H1 (cell line): ENCODE results near the gene SCMH1. TPM values are rescaled to one million over a fixed set of nuclear protein-coding genes. Genes with fewer than 3 reads are reported as not detected.

Source experiments
- CTCF ChIA-PET: fragments of 300-600 bp; sonication (Branson Sonifier 250); formaldehyde crosslinking; loops from one replicate; lab custom pipeline; 2021; ENCODE audit not compliant: partially characterized antibody; lab: Charles Lee
- POLR2A ChIA-PET: fragments of 300-600 bp; sonication (Branson Sonifier 250); formaldehyde crosslinking; loops from one replicate; lab custom pipeline; 2021; ENCODE audit warnings: inconsistent platforms; ENCODE audit not compliant: partially characterized antibody; lab: Charles Lee
- DNase-seq, 2 experiments: peaks; one replicate each; pipeline versions ENCODE4 v3.0.0 to v3.0.0-alpha.2; 2010 to 2022; ENCODE audit warnings: low spot score in 2 of 2, low read depth in 1 of 2, mixed read lengths in 1 of 2
- FAIRE-seq: peaks from 2 replicates; lab custom pipeline; 2011; peaks lifted over from hg19 to GRCh38; lab: Jason Lieb, UNC
- H2AFZ ChIP-seq: 2 replicates; pipeline ENCODE4 v1.8.1; 2012; ENCODE audit warnings: low read length, inconsistent platforms
- H2AK5ac ChIP-seq: 2 replicates; pipeline ENCODE4 v1.6.1; 2013; ENCODE audit warnings: low read depth, low read length
- H2BK120ac ChIP-seq: replicated peaks from 2 replicates; pipeline ENCODE3; 2013; ENCODE audit warnings: low read depth, low read length, inconsistent platforms
- H2BK12ac ChIP-seq: 2 replicates; pipeline ENCODE4 v1.6.1; 2013; ENCODE audit warnings: low read depth, low read length
- H2BK15ac ChIP-seq: 2 replicates; pipeline ENCODE4 v1.6.1; 2013; ENCODE audit warnings: low read length
- H2BK20ac ChIP-seq: 2 replicates; pipeline ENCODE4 v1.6.1; 2013; ENCODE audit warnings: low read length
- H2BK5ac ChIP-seq: 2 replicates; pipeline ENCODE4 v1.6.1; 2013; ENCODE audit warnings: low read depth, low read length
- H3K14ac ChIP-seq: 2 replicates; pipeline ENCODE4 v1.6.1; 2013; ENCODE audit warnings: inconsistent platforms; ENCODE audit not compliant: insufficient read length
- H3K18ac ChIP-seq: 2 replicates; pipeline ENCODE4 v1.6.1; 2013; ENCODE audit warnings: low read length; ENCODE audit errors: extremely low read depth
- H3K23ac ChIP-seq: 2 replicates; pipeline ENCODE4 v1.6.1; 2013; ENCODE audit warnings: inconsistent platforms; ENCODE audit not compliant: insufficient read length
- H3K23me2 ChIP-seq: 2 replicates; pipeline ENCODE4 v1.6.1; 2013; ENCODE audit warnings: low read depth, low read length
- H3K27ac ChIP-seq: 2 replicates; pipeline ENCODE4 v1.6.1; 2011; ENCODE audit warnings: low read depth, low read length, inconsistent platforms
- H3K27me3 ChIP-seq, 4 experiments: replicated peaks in 1 of 4; 1 replicate in 1 of 4; 2 replicates in 3 of 4; pipeline versions ENCODE4 v1.6.1 to v1.8.1; 2011 to 2013; ENCODE audit warnings: low read length in 3 of 4, mild to moderate bottlenecking in 3 of 4, inconsistent platforms in 2 of 4, mixed read lengths in 2 of 4, moderate library complexity in 1 of 4; ENCODE audit not compliant: control insufficient read depth in 3 of 4, insufficient read depth in 3 of 4; ENCODE audit errors: extremely low read depth in 1 of 4
- H3K36me3 ChIP-seq, 4 experiments: 2 replicates each; pipeline versions ENCODE4 v1.6.1 to v1.8.1; 2011 to 2013; ENCODE audit warnings: mild to moderate bottlenecking in 4 of 4, low read length in 3 of 4, moderate library complexity in 2 of 4, control low read depth in 1 of 4, inconsistent platforms in 1 of 4; ENCODE audit not compliant: insufficient read depth in 4 of 4, control insufficient read depth in 2 of 4
- H3K4ac ChIP-seq: replicated peaks from 2 replicates; pipeline ENCODE3; 2013; ENCODE audit warnings: low read length, low read depth, mixed read lengths, inconsistent platforms; ENCODE audit not compliant: insufficient read length
- H3K4me1 ChIP-seq, 4 experiments: replicated peaks in 1 of 4; 1 replicate in 1 of 4; 2 replicates in 3 of 4; pipeline versions ENCODE4 v1.6.1 to v1.8.1; 2011 to 2013; ENCODE audit warnings: low read length in 3 of 4, inconsistent platforms in 2 of 4, mixed read lengths in 1 of 4; ENCODE audit not compliant: insufficient read depth in 4 of 4, control insufficient read depth in 3 of 4
- H3K4me2 ChIP-seq, 2 experiments: 2 replicates each; pipeline versions ENCODE4 v1.6.1 to v1.8.1; 2011 to 2013; ENCODE audit warnings: low read depth in 2 of 2, low read length in 2 of 2, control low read depth in 1 of 2, inconsistent platforms in 1 of 2, mild to moderate bottlenecking in 1 of 2; ENCODE audit not compliant: insufficient read depth in 1 of 2
- H3K4me3 ChIP-seq, 4 experiments: fragments of 200-600, 300-600 bp in 1 of 4; sonication (generic), shearing (Covaris generic), sonication (Bioruptor Twin) in 1 of 4; 2 replicates each; pipeline versions ENCODE4 v1.5.1 to v1.8.1; 2011 to 2016; ENCODE audit warnings: low read length in 4 of 4, low read depth in 3 of 4, control low read depth in 2 of 4, inconsistent platforms in 2 of 4, mild to moderate bottlenecking in 2 of 4, mixed read lengths in 1 of 4, moderate library complexity in 1 of 4; ENCODE audit not compliant: insufficient read depth in 2 of 4; ENCODE audit errors: extremely low read depth in 1 of 4
- H3K56ac ChIP-seq: replicated peaks from 2 replicates; pipeline ENCODE3; 2013; ENCODE audit warnings: low read depth, mild to moderate bottlenecking, mixed read lengths, low read length, inconsistent platforms; ENCODE audit not compliant: insufficient read length
- H3K79me1 ChIP-seq: 2 replicates; pipeline ENCODE4 v1.6.1; 2013; ENCODE audit warnings: low read depth, low read length, control low read depth
- H3K79me2 ChIP-seq, 2 experiments: 2 replicates each; pipeline versions ENCODE4 v1.6.1 to v1.8.1; 2012 to 2013; ENCODE audit warnings: low read length in 2 of 2, mild to moderate bottlenecking in 2 of 2, inconsistent platforms in 1 of 2; ENCODE audit not compliant: insufficient read depth in 2 of 2, control insufficient read depth in 1 of 2
- H3K9ac ChIP-seq, 4 experiments: replicated peaks in 1 of 4; 1 replicate in 1 of 4; 2 replicates in 3 of 4; pipeline versions ENCODE4 v1.6.1 to v1.8.1; 2011 to 2013; ENCODE audit warnings: low read depth in 3 of 4, low read length in 3 of 4, control low read depth in 2 of 4, mild to moderate bottlenecking in 2 of 4, moderate library complexity in 2 of 4, inconsistent platforms in 1 of 4; ENCODE audit errors: extremely low read depth in 1 of 4
- H3K9me3 ChIP-seq, 2 experiments: 2 replicates each; pipeline versions ENCODE4 v1.6.1 to v1.8.1; 2012 to 2013; ENCODE audit warnings: mild to moderate bottlenecking in 2 of 2, moderate library complexity in 2 of 2, control low read depth in 1 of 2, inconsistent platforms in 1 of 2, low read depth in 1 of 2, low read length in 1 of 2, mixed read lengths in 1 of 2; ENCODE audit not compliant: insufficient read depth in 2 of 2
- H4K20me1 ChIP-seq, 2 experiments: replicated peaks in 1 of 2; 2 replicates each; pipeline versions ENCODE3 to v1.8.1; 2011 to 2013; ENCODE audit warnings: inconsistent platforms in 2 of 2, low read length in 2 of 2, mild to moderate bottlenecking in 1 of 2; ENCODE audit not compliant: insufficient read depth in 2 of 2, control insufficient read depth in 1 of 2
- H4K5ac ChIP-seq: 2 replicates; pipeline ENCODE4 v1.6.1; 2013; ENCODE audit warnings: low read length, low read depth, mixed read lengths, inconsistent platforms; ENCODE audit not compliant: insufficient read length
- H4K8ac ChIP-seq: 2 replicates; pipeline ENCODE4 v1.8.0; 2013; ENCODE audit warnings: mild to moderate bottlenecking, moderate library complexity, low read length, inconsistent platforms; ENCODE audit not compliant: insufficient read depth; ENCODE audit errors: extremely low read depth
- H4K91ac ChIP-seq: replicated peaks from 2 replicates; pipeline ENCODE3; 2013; ENCODE audit warnings: low read length, mixed read lengths, inconsistent platforms; ENCODE audit not compliant: insufficient read length
- JUND ChIP-seq: IDR thresholded peaks from 2 replicates; pipeline ENCODE4 v1.6.1; 2011; ENCODE audit warnings: mild to moderate bottlenecking, improper control_type of control experiment, low read length
- KDM5A ChIP-seq: fragments of 200-600 bp; IDR thresholded peaks from 2 replicates; pipeline ENCODE4 v1.7.1; 2012; ENCODE audit warnings: mild to moderate bottlenecking, low read length, inconsistent platforms, mixed read lengths
- MAFK ChIP-seq: IDR thresholded peaks from 2 replicates; pipeline ENCODE4 v1.6.1; 2012; ENCODE audit warnings: low read depth, mild to moderate bottlenecking, improper control_type of control experiment, low read length
- PHF8 ChIP-seq: fragments of 200-600 bp; sonication (generic); conservative IDR thresholded peaks from 2 replicates; pipeline ENCODE4 v1.7.1; 2012; ENCODE audit warnings: low read depth, mild to moderate bottlenecking, inconsistent platforms, low read length, moderate library complexity
- WGBS, 2 experiments: shearing (Covaris generic) in 1 of 2; methylation state at CpG; one replicate each; pipeline versions ENCODE4 v1.1.6 to v1.1.7; 2013 to 2015; ENCODE audit warnings: low lambda C conversion rate in 2 of 2, mixed read lengths in 2 of 2, inconsistent platforms in 1 of 2, low coverage in 1 of 2, missing lambda C conversion rate in 1 of 2; ENCODE audit not compliant: insufficient replicate concordance in 2 of 2, insufficient coverage in 1 of 2, insufficient read length in 1 of 2; ENCODE audit errors: extremely low coverage in 1 of 2, missing lambda C conversion rate in 1 of 2; 5-methylcytosine and 5-hydroxymethylcytosine counted together
- polyA plus RNA-seq, 7 experiments: library from polyadenylated mRNA; depleted of rRNA in 3 of 7; stranded (reverse) in 5 of 7; unstranded in 2 of 7; fragments of >200 nt in 5 of 7; fragments of 200-250 nt in 2 of 7; gene quantifications; 1 replicate in 5 of 7; 2 replicates in 1 of 7; 4 replicates in 1 of 7; pipeline versions ENCODE4 v1.2.1 to v1.2.3, GENCODE V29; 2011 to 2013; ENCODE audit warnings: missing spikeins in 2 of 7, mixed read lengths in 2 of 7
- total RNA-seq: library from RNA; stranded (reverse); fragmentation: NEBNext Ultra II Directional; extraction: Animal tissue kit (Norgen Biotek cat#: 25700); gene quantifications from 2 replicates; pipeline ENCODE4 v1.2.1, GENCODE V29; 2021

The SCMH1 gene
- total and polyA plus RNA-seq, 2 of the 8 experiments (the other 6 are each of a cell fraction or from before 2014, with no cell fraction given) = 16.6 to 30.7 TPM

DNA sequence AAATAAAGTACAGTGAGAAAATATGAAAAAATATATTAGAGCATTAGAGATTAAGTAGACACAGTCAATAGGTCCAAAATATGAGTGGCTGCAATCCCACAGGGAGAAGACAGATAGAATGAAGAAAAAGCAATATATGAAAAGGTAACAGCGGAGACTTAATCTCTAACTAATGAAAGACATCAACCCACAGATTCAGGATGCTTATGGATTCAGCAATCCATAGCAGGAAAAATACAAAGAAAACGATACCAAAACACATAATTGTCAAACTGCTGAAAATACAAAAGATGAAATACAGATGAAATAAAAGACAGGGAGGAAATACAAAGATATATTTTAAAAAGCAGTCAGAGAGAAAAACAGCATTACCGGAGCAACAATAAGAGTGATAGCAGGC lies 163.9 kb downstream of the SCMH1 start:
- Histone ChIP-seq H4K20me1 (no peaks in the 10 kb centered on the region), H3K4me3 (no peak overlapping the region), H3K23ac (no peak overlapping the region), H3K27ac (no peak overlapping the region), H2AK5ac (no peak overlapping the region), H4K8ac (no peak overlapping the region), H4K5ac (no peak overlapping the region), H3K56ac (no peak overlapping the region), H3K9ac (no peak overlapping the region), H2BK12ac (no peak overlapping the region), H3K4me1 (no peaks in the 10 kb centered on the region), H3K18ac (no peak overlapping the region), H3K14ac (no peak overlapping the region), H2BK20ac (no peak overlapping the region), H2BK5ac (no peak overlapping the region), H3K79me1 (no peaks in the 10 kb centered on the region), H2BK120ac (no peak overlapping the region), H2BK15ac (no peak overlapping the region), H3K4ac (no peak overlapping the region), H3K27me3 (peaks cover 0 to 1% (median 0%) of the 10 kb centered on the region in 4 experiments; a peak in 1 of 7 replicates), H3K36me3 (no peaks in the 10 kb centered on the region), H2AFZ (no peak overlapping the region), H3K79me2 (no peaks in the 10 kb centered on the region), H3K23me2 (peaks cover 2% of the 10 kb centered on the region; the same call in 1 of the 2 replicates), H3K9me3 (0 out of 4 replicates have a peak, but pooled peaks cover 0 to 7% of the 10 kb centered on the region in 2 experiments), H4K91ac (no peak overlapping the region), H3K4me2 (no peak overlapping the region)
- CTCF ChIA-PET = no interaction called here
- 90% methylated on average over 3 of the region's 3 CpGs; no CpG with 5 or more reads in 1 of the 2 experiments for WGBS, 2 experiments
- FAIRE-seq = no peak
- TF ChIP-seq KDM5A (no peak), MAFK (no peak), PHF8 (no peak), JUND (no peak)
- DNase-seq = no peak
- POLR2A ChIA-PET = no interaction called here
